RCC 7860 (cell line): ENCODE measurements around the gene PPT2.
"Not testable (repeated sequence)": the region's sequence is repeated elsewhere in the genome, so short reads cannot be mapped to it uniquely, and the experiment has no call there.

ENCODE experiments used
- DNase-seq: peaks from one replicate; pipeline ENCODE4 v3.0.0-alpha.2; 2015; ENCODE audit warnings: low spot score
- FAIRE-seq: peaks from 2 replicates; lab custom pipeline; 2012; peaks lifted over from hg19 to GRCh38; lab: Jason Lieb, UNC

The PPT2 gene

GRCh38 chr6:32175711-32176475, 22.0 kb downstream of the PPT2 start, which contains the start of gene AGPAT1:
Gene AGPAT1, minus strand, starts transcription at chr6:32176084. Its CDS starts 4,588 bp downstream, at chr6:32171496.
- DNase-seq (peak; percentile 86), FAIRE-seq (no peak)

DNA sequence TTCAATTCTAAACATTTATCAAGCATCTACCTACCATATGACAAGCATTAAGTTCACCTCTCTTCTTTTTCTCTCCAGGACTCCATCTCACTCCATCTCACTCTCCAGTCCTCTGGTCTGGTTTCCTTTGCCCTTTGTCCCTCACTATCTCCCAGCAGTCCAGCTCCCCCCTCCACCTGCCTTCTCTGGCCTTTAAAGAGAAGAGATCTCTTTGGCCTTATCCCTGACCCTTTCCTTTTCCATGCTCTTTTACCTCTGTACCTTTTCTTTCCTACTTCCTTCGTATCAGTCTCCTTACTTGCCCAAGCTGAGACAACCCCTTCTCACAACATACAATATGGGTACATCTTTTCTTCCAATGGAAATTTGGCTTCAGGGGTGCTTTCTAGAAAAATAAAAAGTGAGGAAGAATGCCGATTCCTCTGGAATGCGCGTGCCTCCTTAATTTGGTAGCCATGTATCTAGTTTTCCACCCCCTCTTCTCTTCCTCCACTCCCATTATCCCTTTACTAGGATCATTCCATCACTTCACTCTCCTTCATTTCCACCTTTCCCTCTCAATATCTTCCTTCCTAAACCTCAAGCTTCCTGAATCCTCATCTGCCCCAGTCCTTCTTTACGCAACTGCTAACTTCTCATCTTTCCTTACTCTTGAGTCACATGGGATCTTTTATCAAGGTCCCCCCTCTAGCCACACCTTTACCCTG, 22.7 kb downstream of the PPT2 start:
- FAIRE-seq = no peak
- DNase-seq = no peak

- FAIRE-seq (no peak), DNase-seq (peak; percentile 10)
Observed at GRCh38 chr6:32177183-32177787, 23.3 kb downstream of the PPT2 start.

DNA sequence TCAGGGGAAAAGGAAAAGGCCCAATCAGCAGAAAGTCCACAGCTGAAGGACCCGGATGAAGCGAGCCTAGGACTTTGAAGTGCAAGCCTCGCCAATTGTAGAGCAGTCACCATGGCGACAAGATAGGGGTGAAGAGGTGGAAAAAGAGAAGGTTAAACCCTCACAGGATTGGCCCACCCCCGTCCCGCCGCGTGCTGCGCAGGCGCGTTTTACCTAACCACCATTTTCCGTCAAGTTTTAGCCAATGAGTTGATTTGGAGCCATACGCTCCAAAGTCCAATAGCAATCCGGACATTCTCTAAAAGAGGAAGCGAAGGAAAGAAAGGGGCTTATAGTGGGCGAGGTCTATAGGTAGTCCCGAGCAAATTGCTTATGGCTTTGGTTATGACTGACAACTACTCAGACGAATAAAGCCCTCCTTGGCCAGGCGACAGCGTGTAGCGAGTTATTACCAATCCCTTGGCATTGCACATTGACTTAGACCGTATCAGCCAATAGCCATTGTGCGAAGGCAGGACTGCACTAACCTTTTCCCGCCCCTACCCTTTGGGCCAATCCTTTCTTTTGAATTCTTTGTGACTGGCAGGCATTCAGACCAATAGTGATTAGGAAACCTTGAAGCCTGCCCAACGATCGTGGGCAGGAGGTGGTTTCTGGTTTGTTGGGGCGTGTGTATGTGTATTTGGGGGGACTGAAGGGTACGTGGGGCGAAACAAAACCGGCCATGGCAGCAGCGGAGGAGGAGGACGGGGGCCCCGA, 24.0 kb downstream of the PPT2 start, which contains the start of gene RNF5:
RNF5 (plus strand) TSS at position 618 of the 759 bp plus-strand sequence; CDS start at position 725, 107 bp downstream.
- DNase-seq (peak; percentile 99), FAIRE-seq (peak; percentile 90)

DNA sequence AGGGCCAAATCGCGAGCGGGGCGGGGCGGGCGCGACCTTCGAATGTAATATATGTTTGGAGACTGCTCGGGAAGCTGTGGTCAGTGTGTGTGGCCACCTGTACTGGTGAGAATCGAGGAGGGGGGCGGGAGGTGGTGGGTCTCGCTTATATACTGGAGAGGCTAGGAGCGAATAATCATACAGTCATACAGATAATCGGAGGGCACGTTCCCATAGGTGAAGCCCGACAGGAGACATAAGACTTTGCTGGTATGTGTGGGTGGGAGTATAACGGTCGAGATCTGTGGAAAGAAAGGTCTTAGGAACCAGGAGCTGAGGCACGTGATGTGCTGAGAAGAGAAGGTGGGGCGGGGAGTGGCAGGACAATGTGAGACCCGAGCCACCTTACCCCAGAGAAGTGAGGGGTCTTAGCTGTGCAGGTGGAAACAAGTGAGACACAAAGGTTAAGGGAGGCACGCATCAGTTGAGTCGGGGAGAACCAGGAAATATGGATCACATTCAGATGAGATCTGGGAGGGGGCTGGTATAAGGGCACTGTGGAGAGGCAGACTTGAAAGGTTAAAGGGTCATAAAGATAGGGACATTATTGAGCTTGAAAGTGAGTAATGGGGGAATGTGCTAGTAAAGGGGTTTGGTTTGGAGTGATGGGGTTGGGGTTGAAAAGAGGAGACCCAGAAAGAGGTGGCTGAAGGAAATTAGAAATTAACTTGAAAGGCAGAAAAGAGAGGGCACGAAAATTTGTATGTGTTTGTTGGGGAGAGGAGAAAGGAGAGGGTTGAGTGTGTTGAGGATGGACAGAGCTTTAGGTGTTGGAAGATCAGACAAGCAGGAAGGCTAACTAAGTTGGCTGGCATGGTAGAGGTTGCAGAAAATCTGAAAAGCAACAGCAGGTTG, 24.9 kb downstream of the PPT2 start:
- FAIRE-seq = no peak
- no peak for DNase-seq

- FAIRE-seq = no peak
- no peak for DNase-seq
Observed at GRCh38 chr6:32179766-32180405, 25.9 kb downstream of the PPT2 start.

DNA sequence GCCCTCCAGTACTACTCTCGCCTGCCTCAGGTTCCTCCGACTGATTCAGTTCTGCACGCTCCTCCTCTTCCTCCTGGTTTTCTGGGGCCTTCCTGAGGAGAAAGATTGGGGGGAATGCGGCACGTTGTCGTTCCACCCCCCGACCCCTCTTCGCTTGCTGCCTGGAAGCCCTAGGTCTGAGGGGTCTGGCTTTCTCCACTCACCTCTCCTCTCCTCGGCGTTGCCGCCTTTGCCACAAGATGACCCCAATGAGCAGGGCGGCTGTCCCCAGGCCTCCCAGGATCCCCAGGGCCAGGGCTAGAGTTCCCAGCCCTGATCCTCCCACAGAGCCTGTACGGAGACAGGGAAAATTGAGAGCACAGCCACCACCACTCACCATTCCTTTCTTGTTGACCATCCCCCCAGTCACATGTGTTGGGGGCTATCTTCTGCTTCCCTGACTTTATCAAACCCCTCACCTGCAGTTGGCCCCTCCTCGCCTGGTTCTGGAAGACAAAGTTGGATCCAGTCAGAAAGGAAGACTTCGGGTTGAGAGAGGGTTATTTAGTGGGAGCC, 27.3 kb downstream of the PPT2 start:
- no peak for DNase-seq
- no peak for FAIRE-seq

DNA sequence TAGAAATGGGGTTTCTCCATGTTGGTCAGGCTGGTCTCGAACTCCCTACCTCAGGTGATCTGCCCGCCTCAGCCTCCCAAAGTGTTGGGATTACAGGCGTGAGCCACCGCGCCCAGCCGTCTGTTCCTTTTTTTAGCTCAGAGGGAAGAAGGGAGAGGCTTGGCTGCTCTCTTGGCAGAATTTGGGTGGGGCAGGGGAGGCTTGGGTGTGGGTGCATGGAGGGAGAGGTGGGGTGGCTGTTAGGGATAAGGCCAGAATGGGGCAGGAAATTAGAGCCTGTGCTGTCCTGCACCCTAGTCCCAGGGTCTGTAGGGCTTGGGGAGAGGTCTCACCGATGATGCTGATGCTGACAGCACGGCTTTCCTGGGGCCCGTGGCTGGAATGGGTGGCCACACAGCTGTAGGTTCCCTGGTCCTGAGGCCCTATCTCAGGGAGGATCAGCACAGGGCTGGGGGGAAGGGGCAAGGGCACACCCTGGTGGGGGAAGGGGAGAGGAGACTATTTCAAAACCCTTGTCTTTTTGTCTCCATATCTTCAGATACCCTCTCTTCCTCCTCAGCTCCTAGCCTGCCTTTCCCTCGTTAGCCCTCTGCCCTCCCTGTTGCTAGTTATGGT, 28.1 kb downstream of the PPT2 start:
- FAIRE-seq (no peak), DNase-seq (no peak)

DNA sequence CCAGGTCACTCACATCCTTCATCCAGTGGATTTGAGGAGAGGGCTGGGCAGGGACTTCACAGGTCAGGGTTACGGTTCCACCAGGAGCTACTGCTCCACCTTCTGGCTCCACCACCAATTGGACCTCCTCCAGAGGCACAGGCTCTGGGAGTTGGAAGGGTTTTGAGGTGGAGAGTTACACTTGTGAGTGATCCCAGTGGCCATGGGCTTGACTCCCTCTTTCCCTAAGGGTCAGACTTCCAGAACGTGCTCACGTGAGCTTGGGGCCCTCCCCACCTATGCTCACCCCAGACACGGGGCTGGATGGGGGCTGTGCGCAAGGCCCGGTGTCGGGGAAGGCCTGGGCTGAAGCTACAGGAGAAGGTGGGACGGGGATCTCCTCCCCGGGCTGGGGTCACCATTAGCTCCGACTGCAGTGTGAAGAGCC, 28.6 kb downstream of the PPT2 start:
- no peak for FAIRE-seq

DNA sequence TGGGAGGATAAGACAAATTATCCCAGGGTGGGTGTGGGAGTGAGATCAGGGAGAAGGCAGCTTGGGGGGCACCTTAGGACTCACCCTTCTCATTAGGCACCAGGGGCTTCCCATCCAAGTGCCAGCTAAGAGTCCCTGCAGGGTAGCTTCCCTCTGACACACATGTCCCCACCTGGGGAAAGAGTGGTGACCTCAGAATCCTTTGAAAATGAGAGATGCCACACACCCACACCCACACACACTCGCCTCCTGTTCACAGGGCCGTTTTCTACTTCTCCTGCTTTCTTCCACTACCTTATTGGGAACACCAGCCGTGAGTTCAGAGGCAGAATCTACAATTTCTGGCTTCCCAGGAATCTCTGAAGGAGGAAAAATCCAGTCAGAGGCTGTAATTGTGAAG, 29.1 kb downstream of the PPT2 start:
- DNase-seq (no peak), FAIRE-seq (no peak)

More for the DNA sequence above, 28.6 kb downstream of the PPT2 start:
- DNase-seq = no peak

DNA sequence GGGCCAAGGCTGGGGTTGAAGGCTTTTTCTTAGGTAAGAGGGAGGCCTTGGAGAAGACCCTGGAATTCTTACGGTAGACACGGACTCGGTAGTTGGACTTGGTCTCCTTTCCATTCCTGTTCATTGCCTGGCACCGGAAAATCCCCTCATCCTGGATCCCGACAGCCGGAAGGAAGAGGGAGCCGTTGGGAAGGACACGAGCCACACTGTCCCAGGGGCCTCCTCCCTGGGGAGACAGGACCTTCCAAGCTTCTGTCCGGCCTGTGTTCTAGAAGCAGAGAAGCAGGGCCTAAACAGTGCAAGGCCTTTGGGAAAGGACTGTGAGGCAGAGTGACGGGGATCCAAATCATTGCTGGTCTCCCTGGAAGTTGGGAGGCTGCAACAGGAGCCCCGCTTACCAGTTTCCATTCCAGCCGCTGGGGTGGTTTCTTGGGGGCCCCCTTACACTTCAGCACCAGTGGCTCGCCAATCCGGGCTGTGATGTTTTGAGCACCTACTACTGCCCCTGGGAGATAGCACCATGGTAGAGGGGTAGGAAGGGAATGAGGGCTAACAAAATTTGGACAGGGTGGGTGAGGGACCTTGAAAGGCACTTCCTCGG, 29.6 kb downstream of the PPT2 start:
- DNase-seq = no peak
- no peak for FAIRE-seq

DNA sequence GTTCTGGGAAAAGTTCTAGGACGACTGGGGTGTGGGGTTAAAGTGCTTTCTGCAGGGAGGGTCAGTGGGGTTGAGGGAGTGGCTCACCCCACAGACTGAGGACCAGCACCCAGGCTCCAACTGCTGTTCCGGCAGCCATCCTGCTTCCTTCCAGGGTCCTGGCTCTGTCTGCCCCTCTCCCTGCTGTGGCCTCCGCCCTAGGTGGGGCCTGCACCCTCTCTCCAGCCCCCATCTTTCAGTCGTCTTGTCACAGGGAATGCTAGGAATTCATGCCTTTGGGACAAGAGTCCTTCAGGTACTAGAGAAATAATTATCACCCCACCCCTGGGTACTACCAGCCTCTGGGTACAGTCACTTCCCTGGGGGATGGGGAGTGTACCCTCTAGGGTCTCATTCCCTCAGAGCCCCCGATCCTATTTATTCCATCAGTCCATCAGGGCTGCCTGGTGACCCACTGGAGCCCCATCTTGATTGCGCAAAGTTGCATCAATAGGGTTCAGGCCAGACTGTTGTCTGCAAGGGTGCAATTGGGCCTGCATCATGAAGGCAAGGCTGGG, 30.2 kb downstream of the PPT2 start, which contains the start of gene AGER:
AGER (minus strand) TSS at position 170 of the 557 bp plus-strand sequence; CDS start at position 139, 31 bp downstream.
- FAIRE-seq = no peak
- no peak for DNase-seq

GRCh38 chr6:32185681-32186131, 31.8 kb downstream of the PPT2 start:
- peak; percentile 57 for DNase-seq
- peak; percentile 64 for FAIRE-seq

- FAIRE-seq = not testable (repeated sequence)
Observed at GRCh38 chr6:32186151-32186840, 32.4 kb downstream of the PPT2 start.

GRCh38 chr6:32187009-32187709, 33.2 kb downstream of the PPT2 start:
- FAIRE-seq (no peak), DNase-seq (no peak)

More at GRCh38 chr6:32186151-32186840, 32.4 kb downstream of the PPT2 start:
- DNase-seq = not testable (repeated sequence)

GRCh38 chr6:32187725-32188380, 33.9 kb downstream of the PPT2 start:
- DNase-seq, FAIRE-seq: not testable (repeated sequence)
